Measurements from ENCODE around the gene MYO1F.
A peak's percentile ranks its signal among the peaks of the same experiment; 100 is the strongest.
"Not testable (repeated sequence)": the region's sequence is repeated elsewhere in the genome, so short reads cannot be mapped to it uniquely, and the experiment has no call there.

MYO1F gene

GRCh38 chr19:8514505-8515009 is 62.7 kb downstream of the MYO1F start:
- DNase-seq: not testable (repeated sequence)

GRCh38 chr19:8513687-8514504 is 63.3 kb downstream of the MYO1F start, which contains the start of gene ZNF414:
ZNF414 (minus strand) TSS chr19:8514167; CDS start chr19:8514046, 121 bp downstream.
- DNase-seq: peak; percentile 97

GRCh38 chr19:8513036-8513686 is 64.1 kb downstream of the MYO1F start:
- DNase-seq: no peak

GRCh38 chr19:8512115-8512967 is 64.9 kb downstream of the MYO1F start:
- DNase-seq: no peak

- DNase-seq: no peak
Measured at GRCh38 chr19:8511573-8512101, 65.6 kb downstream of the MYO1F start.

GRCh38 chr19:8510589-8511115 is 66.6 kb downstream of the MYO1F start:
- DNase-seq: no peak

- no peak for DNase-seq
Measured at GRCh38 chr19:8506402-8506957, 70.8 kb downstream of the MYO1F start.

GRCh38 chr19:8505680-8506401 is 71.4 kb downstream of the MYO1F start:
- DNase-seq: peak; percentile 67

GRCh38 chr19:8504919-8505318 is 72.3 kb downstream of the MYO1F start:
- DNase-seq: no peak

- no peak for DNase-seq
Measured at GRCh38 chr19:8504171-8504570, 73.1 kb downstream of the MYO1F start.

- no peak for DNase-seq
Measured at GRCh38 chr19:8503510-8503909, 73.7 kb downstream of the MYO1F start.

GRCh38 chr19:8501981-8502380 is 75.3 kb downstream of the MYO1F start:
- no peak for DNase-seq

GRCh38 chr19:8501516-8501915 is 75.7 kb downstream of the MYO1F start:
- DNase-seq: no peak

GRCh38 chr19:8500158-8500557 is 77.1 kb downstream of the MYO1F start:
- no peak for DNase-seq

GRCh38 chr19:8499048-8499833 is 78.0 kb downstream of the MYO1F start:
- DNase-seq: no peak

GRCh38 chr19:8498295-8498694 is 78.9 kb downstream of the MYO1F start:
- no peak for DNase-seq

GRCh38 chr19:8494158-8494557 is 83.1 kb downstream of the MYO1F start:
- DNase-seq: no peak

- no peak for DNase-seq
Measured at GRCh38 chr19:8491574-8491973, 85.7 kb downstream of the MYO1F start.

GRCh38 chr19:8490873-8491272 is 86.4 kb downstream of the MYO1F start:
- DNase-seq: no peak

GRCh38 chr19:8490395-8490760 is 86.9 kb downstream of the MYO1F start:
- DNase-seq: no peak
